ENCODE data around the gene IL37.
"Not testable (repeated sequence)": the region's sequence is repeated elsewhere in the genome, so short reads cannot be mapped to it uniquely, and the experiment has no call there.

The IL37 gene

GRCh38 chr2:112891385-112891831 is 19.6 kb upstream of the IL37 start:
- no peak for DNase-seq (ENCODE audit: low spot score)

DNA sequence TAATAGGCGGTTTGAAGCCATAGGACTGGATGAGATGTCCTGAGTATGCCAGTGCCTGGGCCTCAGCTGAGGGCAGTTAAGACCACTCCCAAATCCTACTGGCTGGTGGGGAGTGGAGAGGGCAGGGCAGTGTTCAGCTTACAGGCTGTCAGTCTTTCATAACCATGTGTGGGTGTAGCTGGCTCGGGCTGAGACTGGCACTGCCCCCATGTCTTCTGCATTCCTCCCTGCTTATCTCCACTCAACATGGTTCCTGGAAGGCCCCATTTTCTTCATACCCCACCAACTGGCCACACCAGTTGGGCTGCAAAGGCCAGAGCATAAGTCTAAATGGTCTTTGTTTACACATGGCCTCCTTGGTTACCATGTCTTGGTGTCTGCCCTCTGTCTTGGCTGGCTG is 17.2 kb upstream of the IL37 start:
- DNase-seq (ENCODE audit: low spot score): no peak

DNA sequence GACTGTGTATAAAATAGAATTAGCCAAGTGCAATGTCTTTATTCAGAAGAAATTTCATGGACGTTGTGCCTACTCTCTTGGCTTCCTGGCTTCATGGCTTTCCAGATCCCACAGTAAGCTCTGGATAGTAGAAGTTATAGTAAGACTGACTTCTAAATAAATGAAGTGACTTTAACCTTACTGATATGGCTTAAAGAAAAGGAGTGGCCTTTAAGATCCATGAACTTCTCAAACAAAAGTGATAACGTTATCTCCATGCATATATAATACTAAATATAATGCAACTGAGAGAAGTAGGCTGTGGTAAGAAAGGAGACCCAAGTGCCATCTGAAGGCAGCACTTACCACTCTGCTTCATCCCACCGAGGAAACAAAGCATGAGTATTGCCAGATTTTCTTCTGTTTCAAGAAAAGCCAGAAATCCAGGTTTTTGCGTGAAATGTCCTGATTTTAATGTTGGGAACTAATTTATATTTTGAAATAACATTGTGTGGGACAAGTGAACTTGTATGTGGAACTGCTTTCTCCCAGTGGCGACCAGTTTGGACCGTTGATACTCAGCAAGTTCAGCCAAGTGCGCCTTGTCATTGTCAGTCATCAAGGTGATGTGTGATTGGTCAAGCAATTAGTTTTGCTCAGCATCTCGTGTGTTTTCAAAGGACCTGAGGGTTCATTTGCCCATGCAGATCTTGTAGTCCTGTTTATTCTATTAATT is 13.9 kb upstream of the IL37 start:
- no peak for DNase-seq (ENCODE audit: low spot score)

GRCh38 chr2:112897624-112897978 is 13.4 kb upstream of the IL37 start:
- no peak for DNase-seq (ENCODE audit: low spot score)

DNA sequence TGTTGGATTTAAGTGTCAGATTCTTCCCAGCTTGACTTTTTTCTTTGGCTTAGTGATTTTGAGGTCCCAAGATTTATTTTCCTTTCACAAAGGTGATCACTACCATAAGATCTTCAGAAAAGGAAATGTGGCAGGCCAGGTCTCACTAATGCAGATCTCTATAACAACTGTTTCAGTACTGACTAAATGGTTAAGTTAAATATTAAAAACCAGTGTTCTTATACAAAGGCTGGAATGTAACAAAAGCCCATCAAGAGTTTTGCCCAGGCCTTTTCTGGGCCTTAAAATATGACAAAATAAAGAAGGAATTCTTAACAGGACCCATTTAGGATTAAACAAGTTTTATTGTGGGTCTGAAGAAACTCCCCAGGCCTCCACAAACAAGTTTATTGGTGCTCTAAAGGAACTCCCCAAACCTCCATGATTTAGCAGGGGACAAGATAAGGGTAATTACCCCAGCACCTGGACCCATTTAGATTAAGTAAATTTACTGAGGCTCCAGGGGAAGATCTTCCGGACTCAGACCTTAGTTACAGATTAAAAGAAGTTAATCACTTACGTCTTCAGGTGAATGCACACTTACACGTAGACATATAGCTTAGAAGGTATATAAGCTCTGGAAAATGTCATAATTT is 9.4 kb upstream of the IL37 start:
- not testable (repeated sequence) for DNase-seq (ENCODE audit: low spot score)

DNA sequence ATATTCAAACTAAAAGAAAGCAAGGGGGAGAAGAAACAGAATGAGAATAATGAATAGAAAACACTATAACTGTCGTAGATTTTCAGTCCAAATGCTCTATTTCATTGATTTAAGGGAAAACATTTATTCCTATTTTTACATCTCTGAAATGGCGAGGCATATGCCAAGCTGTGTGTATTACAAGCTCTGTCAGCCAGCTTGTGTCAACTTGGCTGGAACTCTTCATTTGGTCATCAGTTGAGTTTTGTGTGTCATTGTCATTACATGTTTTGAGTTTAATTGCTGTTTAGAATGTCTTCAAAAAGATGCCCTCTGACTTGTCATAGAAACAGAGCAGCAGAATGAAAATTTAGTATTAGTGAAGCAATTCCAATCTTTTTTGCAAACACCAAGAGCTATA is 8.1 kb upstream of the IL37 start:
- DNase-seq (ENCODE audit: low spot score): no peak

- no peak for DNase-seq (ENCODE audit: low spot score)
Observed at GRCh38 chr2:112904883-112905282, 6.1 kb upstream of the IL37 start.

DNA sequence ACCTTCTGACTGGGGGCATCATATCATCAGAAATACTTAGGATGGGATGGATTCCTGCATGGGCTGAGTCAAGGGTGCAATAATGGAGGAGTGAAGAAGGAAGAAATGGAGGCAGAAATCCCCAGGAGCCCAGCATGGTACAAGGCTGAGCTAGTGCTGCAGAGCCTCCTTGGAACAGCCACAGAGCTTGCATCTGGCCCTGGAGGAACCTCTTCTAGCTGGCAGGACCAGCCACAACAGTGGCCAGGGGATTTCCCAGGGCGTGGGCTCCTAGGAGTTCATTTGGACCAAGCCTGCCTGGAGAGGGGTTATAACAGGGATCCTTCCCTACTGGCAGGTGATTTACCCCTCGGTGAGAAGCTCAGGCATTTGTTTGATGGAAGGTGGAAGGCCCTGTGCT is 4.7 kb upstream of the IL37 start:
- no peak for DNase-seq (ENCODE audit: low spot score)

DNA sequence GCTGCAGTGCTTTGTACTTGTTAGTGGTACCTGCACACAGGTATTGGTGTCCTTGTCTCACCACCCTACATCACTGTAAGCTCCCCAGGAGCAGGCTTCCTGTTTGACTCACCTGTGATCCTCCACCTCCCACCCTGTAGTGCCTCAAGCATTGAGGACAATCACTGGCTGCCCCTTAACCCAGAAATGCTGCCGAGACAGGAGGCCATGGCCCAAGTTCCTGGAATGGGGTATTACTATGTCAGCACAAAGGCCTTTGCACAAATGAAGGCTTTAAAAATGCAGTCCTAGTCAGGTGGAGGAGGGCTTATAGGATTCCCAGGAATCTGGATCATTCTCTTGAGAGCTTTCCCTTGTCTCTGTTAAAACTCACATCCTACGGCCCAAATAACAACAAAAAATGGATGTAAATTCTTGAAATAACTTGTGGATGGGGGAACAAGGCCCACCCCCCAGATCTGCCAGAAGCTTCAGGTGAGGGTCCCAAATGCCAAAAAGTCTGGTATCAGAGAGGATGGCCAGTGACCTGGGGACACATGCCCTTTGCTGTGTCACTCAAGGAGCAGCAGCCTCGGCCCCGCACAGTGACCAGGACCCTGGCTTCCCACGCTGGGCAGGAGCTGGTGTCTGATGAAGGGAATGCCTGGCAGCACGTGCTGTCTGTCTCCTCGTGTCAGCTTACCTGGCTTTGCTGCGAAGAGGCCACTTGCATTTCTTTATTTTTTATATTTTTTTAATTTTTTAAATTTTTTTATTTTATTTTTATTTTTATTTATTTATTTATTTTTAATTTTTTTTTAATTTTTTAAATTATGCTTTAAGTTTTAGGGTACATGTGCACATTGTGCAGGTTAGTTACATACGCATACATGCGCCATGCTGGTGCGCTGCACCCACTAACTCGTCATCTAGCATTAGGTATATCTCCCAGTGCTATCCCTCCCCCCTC is 3.7 kb upstream of the IL37 start:
- DNase-seq (ENCODE audit: low spot score): no peak

- not testable (repeated sequence) for DNase-seq (ENCODE audit: low spot score)
Observed at GRCh38 chr2:112908559-112908958, 2.4 kb upstream of the IL37 start.

DNA sequence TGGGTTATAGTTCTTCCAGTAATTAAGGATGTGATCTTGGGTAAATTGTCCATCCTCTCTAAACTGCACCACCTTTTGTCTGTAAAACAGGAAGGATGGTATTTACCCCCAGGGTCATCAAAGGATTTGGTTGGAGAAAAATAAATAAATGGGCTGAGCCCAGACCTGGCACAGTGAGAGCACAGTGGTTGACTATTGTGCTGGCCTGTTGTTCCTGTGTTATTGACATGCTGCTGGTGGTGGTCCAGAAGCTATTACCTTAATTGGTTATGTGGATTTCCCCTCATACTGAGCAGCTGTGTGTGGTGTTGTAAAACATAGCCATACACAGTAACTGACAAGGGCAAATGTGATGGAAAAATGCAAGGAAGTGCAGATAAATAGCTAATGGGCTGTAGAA is 746 bp upstream of the IL37 start:
- DNase-seq (ENCODE audit: low spot score): no peak

- DNase-seq (ENCODE audit: low spot score): no peak
Observed at GRCh38 chr2:112912403-112912802, 1.4 kb downstream of the IL37 start.

DNA sequence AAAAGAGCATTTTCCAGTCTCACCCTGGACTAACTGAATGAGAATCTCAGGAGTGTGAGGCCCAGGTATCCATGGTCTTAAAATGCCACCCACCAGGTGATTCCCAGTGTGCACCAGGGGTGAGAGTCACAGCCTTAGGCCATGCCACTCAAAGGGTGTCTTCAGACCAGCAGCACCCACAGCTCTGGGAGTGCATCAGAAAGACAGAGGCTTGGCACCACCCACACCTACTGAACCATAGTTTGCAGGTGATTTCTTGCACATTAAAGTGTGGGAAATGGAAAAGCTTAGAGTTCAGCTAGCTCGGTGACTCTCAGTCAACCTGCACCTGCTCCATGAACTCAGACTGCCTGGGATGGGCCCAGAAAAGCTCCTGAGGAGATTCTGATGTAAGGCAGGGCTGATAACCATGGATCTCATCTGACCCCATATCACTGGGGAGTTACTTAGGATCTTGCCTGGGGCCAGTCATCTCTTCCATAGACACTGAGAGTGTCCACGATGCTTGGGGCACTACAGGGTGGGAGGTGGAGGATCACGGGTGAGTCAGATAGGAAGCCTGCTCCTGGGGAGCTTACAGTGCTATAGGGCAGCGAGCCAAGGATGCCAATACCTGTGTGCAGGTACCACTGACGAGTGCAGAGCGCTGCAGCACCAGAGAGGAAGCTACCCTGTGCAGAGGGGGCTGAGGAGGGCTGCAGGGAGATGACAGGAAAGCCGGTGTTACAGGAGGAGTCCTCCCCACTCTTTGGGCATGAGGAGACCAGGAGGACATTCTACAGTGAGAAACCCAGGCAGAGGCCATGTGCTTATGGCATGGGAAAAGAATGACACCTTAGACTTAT is 4.6 kb downstream of the IL37 start:
- no peak for DNase-seq (ENCODE audit: low spot score)

DNA sequence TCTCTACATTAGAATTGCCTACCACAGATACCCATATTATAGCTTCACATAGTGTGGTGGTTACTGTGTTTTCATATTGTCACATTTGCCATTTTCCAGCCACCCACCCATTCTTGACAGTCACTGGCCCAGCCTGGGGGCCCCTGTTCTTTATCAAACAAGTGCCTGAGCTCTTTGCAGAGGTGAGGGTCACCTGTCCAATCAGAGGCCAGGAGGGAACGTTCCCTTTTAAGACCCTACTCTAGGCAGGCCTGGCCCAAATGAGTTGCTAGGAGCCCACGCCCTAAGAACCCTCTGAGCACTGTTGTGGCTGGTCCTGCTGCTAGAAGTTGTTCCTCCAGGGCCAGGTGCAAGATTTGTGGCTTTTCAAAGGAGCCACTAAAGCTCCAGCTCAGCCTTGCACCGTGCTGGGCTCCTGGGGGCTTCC is 5.2 kb downstream of the IL37 start:
- no peak for DNase-seq (ENCODE audit: low spot score)

- DNase-seq (ENCODE audit: low spot score): no peak
Observed at GRCh38 chr2:112916625-112917247, 5.8 kb downstream of the IL37 start.

DNA sequence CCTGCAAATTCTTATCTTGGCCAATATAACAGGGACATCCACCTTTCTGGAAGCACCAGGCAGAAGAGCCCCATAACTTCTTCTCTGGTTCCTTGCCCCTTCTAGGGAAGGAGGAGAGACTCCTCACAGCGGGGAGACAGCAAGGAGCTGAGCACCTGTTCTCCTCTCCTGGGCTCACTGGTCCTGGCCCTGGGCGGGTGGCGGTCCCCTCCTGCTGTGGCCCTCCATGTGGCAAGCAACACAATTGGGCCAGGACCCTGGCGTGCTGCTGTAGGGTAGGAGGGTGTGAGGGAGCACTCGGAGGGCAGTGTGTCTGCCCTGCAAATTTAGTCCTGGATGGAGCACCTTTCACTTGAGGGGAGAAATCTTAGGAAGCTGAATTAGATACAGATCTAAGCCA is 6.9 kb downstream of the IL37 start:
- no peak for DNase-seq (ENCODE audit: low spot score)

- no peak for DNase-seq (ENCODE audit: low spot score)
Observed at GRCh38 chr2:112918256-112918655, 7.3 kb downstream of the IL37 start.

DNA sequence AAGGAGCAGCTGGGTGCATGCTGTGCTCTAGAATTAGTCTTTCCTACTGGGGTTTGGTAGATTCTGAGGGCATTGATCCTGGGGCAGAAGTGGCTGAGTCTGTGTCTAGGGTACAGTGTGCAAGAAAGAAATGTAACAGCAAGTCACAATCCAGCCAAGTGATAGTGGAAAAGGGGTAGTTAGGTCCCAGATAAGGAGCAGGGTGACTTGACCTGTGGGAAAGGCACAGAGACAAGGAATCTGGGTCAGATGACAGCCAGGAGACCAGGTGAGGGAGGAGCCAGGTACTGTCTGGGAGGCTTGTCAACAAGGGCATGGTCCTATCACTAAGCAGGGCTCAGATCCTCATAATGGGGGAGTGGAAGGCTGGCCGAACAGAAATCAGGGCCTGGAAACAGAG is 8.1 kb downstream of the IL37 start:
- no peak for DNase-seq (ENCODE audit: low spot score)

DNA sequence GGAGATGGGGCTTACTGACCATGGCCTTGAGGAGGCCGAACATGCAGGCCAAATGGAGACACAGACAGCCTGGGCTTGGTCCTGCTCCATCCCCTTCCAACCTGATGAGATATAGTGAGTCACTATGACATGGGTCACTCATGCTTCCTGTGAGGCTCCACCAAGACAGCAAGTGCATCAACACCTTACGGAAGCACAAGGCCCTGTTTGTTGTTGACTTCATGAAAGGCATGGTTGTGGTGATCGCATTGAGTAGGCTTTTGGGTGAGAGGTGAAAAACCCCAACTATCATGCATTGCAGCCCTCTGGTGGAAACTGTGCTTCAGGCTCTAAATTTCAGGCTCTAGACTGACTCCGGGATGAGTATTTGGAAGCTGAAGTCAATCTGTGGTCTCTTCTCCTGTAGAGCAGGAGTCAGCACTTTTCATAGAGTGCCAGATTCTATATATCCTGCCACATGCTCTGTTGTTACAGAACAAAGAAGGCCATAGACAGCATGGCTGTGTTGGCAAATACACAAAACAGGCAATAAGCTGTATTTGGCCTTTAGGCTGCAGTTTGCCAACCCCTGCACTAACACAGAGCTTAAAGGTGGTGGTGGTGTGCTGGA is 10.1 kb downstream of the IL37 start:
- no peak for DNase-seq (ENCODE audit: low spot score)

- DNase-seq (ENCODE audit: low spot score): no peak
Observed at GRCh38 chr2:112921982-112922381, 11.0 kb downstream of the IL37 start.

All from GM03348 (cell line).